Renal cortical epithelial cell (primary cell): ENCODE results near the gene WDR87. TPM values are rescaled to one million over a fixed set of nuclear protein-coding genes. Genes with fewer than 3 reads are reported as not detected.
A peak's percentile ranks its signal among the peaks of the same experiment; 100 is the strongest.

ENCODE experiments used
- DNase-seq: peaks from one replicate; pipeline ENCODE4 v3.0.0-alpha.2; 2011; ENCODE audit warnings: low read depth
- total RNA-seq: library from RNA; depleted of rRNA; stranded (reverse); fragments of >200 nt; gene quantifications from 2 replicates; pipeline ENCODE4 v1.2.3, GENCODE V29; 2014

WDR87 gene
- not detected in 2 replicates for total RNA-seq

- peak; percentile 26 for DNase-seq
These were observed at the start of gene WDR87 for GRCh38 chr19:37905946-37906868. Gene WDR87, minus strand, starts transcription at chr19:37906594. Its CDS starts 8,355 bp downstream, at chr19:37898239.

DNA sequence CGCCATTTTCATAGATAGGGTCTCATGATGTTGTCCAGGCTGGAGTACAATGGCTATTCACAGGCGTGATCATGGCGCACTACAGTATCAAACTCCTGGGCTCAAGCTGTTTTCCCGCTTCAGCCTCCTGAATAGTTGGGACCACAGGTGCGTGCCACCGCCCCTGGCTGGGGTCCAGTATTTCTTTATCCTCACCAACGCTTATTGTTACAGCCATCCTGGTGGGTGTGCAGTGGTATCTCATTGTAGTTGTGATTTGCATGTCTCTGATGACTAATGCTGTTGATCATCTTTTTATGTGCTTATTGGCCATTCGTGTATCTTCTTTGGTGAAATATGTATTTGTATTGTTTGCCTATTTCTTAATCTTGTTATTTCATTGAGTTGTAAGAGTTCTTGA is 49.6 kb upstream of the WDR87 start:
- DNase-seq: no peak

DNA sequence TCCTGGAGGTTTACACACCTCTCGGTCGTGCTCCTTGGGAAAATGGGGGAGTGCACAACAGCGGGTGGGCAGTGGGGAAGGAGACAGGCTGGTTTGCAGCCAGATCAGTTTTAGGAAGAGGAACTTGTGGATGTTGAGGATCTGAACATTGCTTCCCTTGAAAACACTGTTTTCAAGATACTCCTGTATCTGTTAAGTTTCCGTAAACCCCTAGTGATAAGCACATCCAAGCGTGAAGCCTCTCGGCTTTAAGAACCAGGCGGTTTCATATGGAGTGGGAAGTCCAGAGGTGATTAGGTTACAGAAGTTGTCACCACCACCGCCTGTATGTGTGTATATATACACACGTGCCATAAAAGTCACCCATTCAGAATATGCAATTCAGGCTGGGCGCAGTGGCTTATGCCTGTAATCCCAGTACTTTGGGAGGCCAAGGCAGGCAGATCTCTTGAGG is 48.1 kb upstream of the WDR87 start:
- no peak for DNase-seq

DNA sequence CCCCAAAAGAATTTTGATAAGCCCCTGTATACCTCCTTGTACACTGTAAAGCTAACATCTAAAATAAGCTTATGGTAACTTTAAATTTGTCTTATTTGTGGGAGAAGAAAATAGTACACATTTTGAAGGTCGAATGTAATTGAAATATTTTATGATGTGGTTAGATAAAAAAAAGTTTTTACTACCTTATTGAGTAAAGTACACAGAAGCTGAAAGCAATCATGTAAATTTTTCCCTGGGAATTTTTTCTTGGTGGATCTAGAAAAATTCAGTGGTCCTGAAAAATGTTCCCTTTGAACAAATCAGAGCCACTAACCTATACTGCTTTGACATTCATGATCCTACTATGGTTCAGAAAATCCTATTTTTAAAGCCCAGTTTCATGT is 47.5 kb upstream of the WDR87 start:
- peak; percentile 27 for DNase-seq

DNA sequence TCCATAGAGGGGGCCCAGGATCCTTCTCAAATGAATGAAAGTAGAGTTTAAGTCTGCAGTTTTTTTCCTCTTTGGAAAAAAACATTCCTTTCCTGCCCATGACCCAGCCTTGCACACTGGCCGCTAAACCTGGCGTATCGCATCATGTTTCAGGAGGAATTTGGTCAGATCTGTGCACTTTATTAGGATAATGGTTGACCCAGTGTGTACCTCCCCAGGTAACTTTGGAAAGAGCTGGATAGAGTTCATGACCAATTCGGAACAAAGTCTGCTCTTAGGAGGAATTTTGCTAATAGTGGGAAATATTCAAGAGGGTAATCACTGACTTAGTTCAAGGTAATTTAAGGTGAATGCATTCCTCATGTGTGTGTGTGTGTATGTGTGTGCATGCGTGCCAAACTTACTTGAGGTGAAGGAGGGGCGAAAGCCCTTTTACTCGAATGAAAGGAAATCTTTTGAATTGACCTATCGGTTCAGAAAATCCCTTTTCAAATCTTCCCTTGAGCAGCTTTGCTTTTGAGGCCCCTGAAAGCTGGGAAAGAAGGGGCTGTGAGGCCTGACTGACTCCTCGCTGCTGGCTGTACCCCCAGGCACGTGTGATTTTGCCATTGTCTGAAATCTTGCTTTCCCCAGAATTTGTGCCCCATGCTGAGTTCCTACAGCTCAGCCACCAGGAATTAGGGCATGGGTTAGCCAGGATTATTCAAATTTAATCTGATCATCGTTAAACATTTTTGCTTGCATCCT is 47.0 kb upstream of the WDR87 start:
- DNase-seq: peak; percentile 79

- peak; percentile 38 for DNase-seq
These were observed 45.4 kb upstream of the WDR87 start for GRCh38 chr19:37951816-37952210.

DNA sequence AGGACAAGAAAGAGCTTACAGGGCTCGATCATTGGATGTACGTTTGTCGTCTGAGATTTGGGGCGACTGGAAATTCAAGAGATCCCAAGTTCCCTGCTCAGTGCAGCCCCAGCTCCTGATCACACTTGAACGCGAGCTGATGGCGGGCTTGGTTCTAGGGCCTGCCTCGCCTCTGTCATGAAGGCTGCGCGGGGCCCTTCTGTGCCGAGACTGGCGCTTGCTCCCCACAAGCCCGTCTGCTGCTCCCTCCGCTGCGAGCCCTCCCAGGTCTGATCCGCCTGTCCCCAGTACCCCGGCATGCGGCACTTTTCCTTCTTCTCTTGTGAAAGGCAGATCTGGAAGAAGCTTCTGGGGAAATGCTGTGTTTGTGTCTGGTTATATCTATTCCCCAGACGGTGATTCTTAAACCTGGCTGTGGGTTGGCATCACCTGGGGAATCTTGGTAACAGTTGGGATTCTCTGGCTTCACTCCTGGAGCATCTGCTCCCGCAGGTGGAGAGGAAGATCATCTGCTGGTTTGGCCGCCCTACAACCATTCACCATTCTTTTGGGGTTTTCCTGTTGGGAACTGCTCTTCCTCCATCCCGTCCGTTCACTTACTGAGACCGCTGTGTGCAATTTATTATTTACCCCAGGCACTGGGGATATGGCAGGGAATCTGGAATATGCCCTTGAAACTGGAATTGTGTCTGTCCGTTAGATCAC is 44.2 kb upstream of the WDR87 start:
- no peak for DNase-seq

DNA sequence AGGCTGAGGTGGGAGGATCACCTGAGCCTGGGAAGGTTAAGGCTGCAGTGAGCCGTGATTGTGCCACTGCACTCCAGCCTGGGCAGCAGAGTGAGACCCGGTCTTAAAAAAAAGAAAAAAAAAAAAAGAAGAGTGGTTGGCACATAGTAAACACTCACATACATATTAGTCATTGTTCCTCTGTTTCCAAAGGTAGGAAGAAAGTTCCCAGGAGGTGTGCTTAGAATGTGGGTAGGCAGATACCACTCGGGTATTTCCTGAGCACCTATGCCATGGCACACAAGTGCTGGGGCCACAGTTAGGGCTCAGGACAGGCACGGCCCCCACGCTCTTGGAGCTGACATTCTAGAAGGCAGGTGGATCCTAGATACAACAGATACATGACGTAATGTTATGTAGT is 42.0 kb upstream of the WDR87 start:
- DNase-seq: peak; percentile 82

GRCh38 chr19:37947778-37948177 is 41.4 kb upstream of the WDR87 start:
- DNase-seq: no peak

DNA sequence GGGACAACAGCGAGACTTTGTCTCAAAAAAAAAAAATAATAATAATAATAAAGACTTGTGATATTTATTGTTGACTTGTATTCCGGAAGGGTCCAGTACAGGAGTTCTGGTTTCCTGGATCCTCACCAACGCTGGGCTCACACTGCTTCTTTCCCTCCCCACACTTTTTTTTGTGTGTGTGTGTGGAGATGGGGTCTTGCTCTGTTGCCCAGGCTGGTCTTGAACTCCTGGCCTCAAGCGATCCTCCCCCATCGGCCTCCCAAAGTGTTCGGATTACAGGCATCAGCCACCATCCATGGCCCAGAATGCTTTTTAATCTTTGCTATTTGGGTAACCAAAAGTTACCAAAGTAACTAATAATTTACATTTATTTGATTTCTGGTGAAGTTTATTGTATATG is 39.7 kb upstream of the WDR87 start:
- no peak for DNase-seq

GRCh38 chr19:37943480-37943879 is 37.1 kb upstream of the WDR87 start:
- DNase-seq: no peak

DNA sequence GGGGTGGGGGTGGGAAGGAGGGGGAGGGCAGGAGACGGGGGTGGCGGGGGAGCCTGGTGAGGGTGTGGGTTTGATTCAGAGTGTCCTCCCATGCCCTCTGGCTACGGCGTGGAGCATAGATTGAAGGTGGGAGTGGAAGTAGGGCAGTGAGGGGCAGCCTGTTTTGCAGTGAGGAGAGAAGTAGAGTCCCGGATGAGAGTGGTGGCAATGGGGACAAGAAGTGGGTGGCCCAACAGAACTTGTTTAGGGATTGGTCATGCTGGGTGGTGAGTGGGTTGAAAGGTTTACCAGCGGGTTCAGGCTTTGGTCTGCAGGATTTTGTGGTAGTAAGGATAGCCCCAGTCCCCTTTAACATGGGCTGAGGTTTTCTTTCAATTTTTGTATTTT is 36.1 kb upstream of the WDR87 start:
- no peak for DNase-seq

DNA sequence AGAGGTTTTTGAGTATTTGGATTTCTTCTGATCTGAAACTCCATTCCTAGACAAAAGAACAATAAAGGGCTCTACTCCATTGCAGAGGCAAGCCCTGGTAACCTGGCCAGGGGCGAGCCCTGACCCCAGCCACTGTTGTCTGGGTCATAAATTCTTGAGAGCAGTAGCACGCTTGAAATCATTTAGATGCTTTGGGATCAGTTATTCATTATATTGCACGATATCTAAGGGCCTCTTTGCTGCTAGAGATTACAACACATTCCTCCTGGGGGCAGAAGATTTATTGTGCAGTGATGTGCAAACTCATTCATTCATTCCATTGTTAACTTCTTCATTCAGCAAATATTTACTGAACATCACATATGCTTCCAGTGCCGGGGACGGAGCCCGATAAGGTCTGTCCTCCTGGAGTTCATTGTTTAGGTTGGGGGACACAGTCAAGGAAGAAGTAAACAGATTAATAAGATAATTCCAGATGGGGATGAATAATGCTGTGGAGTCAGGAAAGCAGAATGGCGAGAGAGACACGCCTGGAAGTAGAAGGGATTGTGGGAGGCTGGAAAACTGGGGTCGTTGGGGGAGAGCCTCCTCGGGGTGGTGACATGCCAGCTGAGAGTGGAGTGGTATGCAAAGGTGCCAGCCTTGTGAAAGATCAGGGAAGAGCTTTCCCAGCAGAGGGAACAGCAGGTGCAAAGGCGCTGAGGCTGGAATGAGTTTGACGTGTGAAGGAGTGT is 35.6 kb upstream of the WDR87 start:
- DNase-seq: peak; percentile 83

- DNase-seq: no peak
These were observed 32.0 kb upstream of the WDR87 start for GRCh38 chr19:37938353-37938752.

- no peak for DNase-seq
These were observed 30.5 kb upstream of the WDR87 start for GRCh38 chr19:37936886-37937285.

DNA sequence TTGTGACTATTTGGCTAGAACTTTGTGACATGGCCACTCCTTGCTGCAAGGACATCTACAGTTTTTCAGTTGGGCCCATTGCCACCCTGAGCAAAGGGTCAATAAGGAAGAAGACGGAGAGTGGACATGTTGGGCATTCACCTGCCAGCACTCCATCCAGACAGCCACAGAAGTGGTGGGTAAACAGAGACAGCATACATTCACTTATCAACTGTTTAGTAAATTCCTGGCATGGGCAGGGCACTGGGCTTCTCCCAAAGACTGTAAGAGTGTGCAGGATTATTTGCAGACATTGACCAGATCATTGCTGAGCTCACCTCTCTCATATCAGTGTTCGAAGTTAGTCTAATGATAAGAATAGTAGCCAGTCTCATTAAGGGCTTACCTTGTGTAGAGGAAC is 29.8 kb upstream of the WDR87 start:
- DNase-seq: no peak

DNA sequence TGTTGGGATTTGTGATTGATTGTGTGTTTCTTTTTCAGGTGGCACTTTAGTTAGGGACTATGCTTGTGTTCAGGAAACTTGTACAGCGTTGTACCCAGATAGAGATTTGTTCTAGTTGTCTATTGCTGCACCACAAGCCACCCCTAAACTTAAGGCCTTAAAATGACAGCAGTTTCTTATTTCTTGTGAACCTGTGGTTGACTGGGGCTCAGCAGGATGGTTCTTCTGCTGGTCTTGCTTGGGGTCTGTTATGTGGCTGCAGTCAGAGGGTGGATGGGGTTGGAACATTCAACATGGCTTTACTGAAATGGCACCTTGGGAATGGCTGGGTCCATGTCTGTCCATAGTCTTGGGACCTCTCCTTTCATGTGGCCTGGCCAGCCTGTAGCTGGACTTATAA is 28.9 kb upstream of the WDR87 start:
- DNase-seq: no peak

DNA sequence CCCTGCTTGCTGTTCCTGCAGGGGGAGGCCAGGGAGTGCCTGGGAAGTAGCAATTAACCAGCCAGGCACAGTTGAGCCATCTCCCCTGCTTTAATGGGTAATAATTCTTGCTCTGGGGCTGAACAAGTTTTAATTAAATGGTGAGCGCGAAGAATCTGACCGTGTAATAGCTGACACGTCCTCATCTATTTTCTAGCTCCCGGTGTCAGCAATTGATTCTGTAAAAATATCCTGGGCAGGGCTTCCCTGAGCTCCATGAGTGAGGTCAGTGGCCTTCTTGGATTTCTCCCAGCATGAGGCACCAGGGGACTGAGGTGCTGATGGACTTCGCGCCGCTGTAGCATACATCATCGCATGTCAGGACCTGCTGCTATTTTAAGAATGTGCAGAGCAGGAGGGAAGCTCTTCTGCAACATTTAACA is 27.6 kb upstream of the WDR87 start:
- DNase-seq: peak; percentile 77

DNA sequence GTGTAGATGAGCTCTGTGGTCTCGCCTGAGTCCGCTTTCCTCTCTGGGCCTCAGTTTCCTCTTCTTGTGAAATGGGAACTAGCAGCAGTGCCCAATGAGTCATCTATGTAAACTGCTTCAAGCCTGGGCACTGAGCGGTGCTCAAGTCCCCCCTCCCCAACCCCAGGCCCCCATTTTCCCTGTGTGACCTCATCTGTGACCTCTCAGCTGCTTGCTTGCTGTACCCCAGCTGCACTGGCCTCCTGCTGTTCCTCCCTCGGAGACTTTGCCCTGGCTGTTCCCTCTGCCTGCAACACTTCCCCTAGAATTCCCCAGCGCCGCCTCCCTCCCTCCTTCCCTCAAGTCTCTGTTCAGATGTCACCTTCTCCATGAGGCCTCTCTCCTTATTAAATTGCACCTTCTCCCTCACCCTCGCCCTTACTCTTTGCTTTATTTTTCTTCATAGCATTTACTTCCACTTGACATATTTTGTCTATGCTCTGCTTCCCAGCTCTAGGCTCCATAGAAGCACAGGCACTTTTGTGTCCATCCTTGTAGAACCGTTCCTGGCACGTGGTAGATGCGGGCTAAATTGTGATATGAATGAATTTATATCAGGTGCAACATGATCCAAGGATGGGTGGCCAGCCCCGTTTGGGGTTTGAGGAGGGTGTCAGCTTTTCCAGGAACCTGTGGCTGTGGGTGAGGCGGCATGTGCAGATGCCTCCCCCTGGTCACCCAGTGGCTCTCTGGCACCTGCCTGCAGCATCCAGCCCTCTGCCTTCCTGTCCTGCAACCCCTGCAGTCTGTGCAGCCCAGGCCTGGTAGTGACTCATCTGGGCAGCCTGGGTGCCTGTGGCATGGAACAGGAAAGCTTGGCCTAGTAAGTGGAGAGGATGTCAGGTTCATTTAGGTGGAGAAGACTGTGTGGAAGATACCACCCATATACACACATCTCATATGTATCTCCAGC is 26.9 kb upstream of the WDR87 start:
- peak; percentile 76 for DNase-seq

DNA sequence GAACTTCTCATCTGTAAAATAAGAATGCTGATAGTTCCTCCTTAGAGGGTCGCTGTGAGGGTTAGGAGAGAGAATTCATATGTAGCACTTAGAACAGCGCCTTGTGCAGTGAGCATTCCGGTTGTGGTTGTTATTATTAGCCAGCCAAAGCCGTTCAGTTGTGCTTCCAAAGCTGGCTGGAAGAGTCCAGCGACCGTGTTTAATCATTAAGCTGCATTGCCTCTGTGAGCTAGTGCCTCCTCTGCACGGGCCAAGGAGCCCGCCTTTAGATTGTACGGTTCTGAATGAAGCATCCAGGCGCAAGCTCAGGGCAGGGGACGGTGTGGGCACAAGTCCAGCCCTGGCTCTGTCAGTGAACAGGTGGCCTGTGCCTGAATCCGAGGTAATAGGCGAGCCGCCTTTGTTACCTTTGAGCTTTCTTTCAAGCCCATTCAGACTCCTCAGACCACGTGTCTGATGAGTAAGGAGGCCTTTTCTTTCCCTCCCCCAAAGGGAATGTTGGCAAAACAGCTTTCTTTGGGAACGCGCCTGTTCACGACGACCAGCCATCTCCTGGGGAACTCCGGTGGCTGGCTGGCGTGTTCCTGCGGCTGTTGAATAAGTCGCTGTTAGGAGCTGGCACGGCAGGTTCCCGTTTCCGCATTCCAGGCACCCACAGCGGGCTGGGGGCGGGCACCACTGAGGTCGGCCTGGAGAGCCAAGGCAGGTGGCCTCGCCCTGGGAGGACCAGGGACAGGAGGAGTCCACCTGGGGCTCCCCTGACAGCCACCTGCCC is 25.7 kb upstream of the WDR87 start:
- peak; percentile 97 for DNase-seq
